ENCODE data around the gene DLGAP1.
"Not testable (repeated sequence)": the region's sequence is repeated elsewhere in the genome, so short reads cannot be mapped to it uniquely, and the experiment has no call there.

Gene DLGAP1

GRCh38 chr18:4455113-4455811 lies at the start of gene DLGAP1:
DLGAP1 (minus strand) TSS chr18:4455307.
- no peak for DNase-seq

GRCh38 chr18:4494703-4495284 lies 39.7 kb upstream of the DLGAP1 start:
- not testable (repeated sequence) for DNase-seq

DNA sequence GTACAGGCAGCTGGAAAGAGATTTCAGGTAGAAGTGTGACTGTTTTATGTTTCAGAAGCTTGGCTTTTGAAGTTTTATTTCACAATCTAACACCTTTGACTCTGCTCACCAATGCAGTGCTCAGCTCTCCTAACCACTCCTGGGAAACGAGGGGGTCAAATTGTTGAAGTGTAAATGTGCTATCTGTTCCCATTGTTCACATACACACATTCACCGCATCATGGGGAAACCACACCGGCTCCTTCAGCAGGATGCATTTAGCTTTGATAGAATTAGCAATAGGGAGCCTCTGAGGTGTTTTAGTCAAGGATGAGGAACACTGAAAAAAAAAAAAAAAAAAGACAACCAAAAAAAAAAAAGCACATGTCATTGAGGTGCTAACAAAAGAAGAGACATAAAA lies 13.4 kb upstream of the DLGAP1 start:
- DNase-seq = no peak

GRCh38 chr18:4454537-4455112 lies 482 bp downstream of the DLGAP1 start:
- no peak for DNase-seq

GRCh38 chr18:4453874-4454536 lies 1.1 kb downstream of the DLGAP1 start:
- no peak for DNase-seq

DNA sequence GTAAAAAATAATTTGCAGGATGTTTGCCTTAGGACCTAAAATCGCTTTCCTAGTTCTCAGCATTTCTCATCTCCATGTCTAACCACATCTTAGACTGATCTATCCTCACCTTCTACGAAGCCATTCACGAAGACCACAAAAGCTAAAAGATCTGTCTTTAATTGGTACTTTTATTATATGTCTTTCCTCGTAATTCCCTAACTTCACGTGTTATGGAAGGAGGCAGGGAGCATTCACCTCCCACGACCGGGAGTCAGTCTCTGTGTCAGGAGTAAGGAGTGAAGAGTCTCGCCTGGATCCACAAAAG lies 1.6 kb downstream of the DLGAP1 start:
- DNase-seq = no peak

- no peak for DNase-seq
Observed at GRCh38 chr18:4450065-4450658, 4.9 kb downstream of the DLGAP1 start.

DNA sequence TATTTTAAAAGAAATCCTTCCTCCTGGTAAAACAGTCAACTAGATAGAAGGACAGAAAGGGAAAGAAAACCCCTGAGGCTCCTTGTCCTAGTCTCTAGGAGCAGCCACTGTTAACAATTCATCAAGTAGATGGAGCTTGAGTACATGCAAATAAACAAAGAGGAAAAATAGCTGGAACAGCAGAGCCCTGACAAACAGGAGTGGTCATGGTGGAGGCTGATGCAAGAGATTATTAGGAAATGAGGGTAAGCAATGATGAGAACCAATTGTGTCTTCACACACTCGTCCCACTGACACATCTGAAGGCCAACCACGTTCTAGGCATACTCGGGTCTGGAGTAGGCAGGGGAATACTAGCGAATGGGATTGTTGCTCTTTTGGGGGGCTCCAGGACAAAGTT lies 9.2 kb downstream of the DLGAP1 start:
- DNase-seq = no peak

GRCh38 chr18:4444306-4444705 lies 10.8 kb downstream of the DLGAP1 start:
- DNase-seq = no peak

DNA sequence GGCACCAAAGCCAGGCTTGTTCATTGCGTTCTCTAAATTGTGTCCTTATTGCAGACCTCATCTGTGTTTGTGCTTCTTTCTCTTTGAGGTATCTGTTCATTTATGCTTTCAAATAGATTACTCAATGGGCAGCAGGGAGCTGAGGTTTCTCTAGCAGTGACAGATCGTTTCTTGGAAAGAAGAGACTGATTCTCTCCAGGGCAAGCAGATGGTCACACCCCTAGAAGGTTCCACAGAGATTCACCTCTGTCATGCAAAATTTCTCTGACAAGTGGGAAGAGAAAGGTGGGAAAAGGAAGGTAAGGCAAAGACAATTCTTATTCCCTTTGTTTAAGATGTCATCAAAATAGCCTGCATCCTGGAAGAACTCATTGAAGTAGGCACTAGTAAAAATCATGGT lies 14.0 kb downstream of the DLGAP1 start:
- no peak for DNase-seq

DNA sequence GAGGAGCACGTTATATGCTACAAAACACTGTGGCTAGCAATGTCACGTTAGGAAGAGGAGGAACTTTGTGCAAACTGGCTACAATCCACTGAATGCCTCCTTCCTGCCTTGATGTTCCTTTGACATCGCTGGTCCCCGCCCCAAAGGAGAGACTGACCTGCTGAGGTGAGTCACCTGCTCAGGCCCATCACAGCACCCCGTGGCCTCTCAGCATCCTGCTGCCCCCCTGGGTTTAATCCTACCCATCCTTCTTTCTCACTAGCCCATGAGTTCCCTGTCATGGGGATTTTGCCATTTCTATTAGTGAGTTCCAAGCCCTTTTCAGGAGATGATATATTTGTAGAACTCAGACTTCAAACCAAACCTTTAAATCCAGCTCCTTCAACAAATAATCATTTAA lies 16.2 kb downstream of the DLGAP1 start:
- no peak for DNase-seq

GRCh38 chr18:4433717-4434116 lies 21.4 kb downstream of the DLGAP1 start:
- no peak for DNase-seq

DNA sequence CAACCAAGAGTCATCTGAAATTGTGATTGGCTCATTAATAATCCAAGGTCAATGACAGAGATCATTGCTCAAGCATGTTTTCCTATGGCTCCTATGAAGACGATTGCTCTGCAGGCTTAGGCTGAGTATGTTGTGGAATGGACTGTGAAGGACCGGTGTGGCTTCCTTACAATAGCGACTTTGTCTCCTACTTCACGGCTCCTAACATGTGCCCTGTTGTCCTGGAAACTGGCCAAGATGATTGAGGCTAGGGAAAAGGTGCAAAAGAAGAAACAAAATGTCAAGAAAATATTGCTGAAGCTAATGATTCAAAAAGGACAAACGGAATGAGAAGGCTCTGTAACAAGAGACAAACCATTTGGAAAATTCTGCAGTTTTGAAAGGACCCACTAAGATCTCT lies 24.3 kb downstream of the DLGAP1 start:
- DNase-seq = no peak

- DNase-seq = no peak
Observed at GRCh38 chr18:4417714-4418113, 37.4 kb downstream of the DLGAP1 start.

DNA sequence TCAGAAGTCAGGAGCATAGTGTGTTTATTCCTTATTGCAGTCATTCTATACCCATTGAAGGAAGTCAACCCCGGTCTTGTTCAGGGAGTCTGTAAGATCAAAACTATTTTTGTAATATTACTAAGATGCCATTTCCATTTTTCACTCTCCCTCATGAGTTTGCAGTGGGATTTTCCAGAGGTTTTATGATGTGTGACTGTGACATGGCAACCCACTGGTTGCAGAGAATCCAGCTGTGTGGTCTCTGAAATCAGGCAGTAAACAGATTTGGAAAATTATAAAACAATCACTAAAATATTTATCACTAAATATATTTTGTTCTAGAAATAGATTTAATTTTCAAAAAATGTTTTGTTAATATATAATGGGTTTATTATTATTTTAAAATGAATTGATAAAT lies 38.1 kb downstream of the DLGAP1 start:
- DNase-seq = no peak

DNA sequence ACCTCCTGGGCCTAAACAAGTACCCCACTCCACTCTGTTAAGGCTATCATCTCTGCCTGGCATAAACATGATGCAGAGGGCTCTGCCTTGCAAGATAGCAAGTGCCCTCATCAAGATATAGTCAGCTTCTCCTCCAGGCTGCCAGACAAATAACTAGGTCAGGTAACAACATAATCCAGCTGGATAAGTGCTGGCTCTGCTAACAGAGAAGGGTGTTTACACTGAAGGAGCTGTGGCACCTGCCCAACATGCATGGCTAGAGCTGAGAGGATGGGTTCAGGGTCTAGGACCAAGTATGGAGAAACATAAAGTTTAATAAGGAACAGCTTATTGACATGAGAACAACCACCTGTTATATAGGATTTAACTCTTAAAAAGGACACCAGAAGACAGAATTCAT lies 42.8 kb downstream of the DLGAP1 start:
- no peak for DNase-seq

- DNase-seq = no peak
Observed at GRCh38 chr18:4406856-4407255, 48.3 kb downstream of the DLGAP1 start.

- no peak for DNase-seq
Observed at GRCh38 chr18:4405965-4406364, 49.1 kb downstream of the DLGAP1 start.

- DNase-seq = no peak
Observed at GRCh38 chr18:4403836-4404235, 51.3 kb downstream of the DLGAP1 start.

GRCh38 chr18:4400911-4401310 lies 54.2 kb downstream of the DLGAP1 start:
- no peak for DNase-seq

GRCh38 chr18:4399929-4400328 lies 55.2 kb downstream of the DLGAP1 start:
- no peak for DNase-seq

- DNase-seq = no peak
Observed at GRCh38 chr18:4394700-4395099, 60.4 kb downstream of the DLGAP1 start.

DNA sequence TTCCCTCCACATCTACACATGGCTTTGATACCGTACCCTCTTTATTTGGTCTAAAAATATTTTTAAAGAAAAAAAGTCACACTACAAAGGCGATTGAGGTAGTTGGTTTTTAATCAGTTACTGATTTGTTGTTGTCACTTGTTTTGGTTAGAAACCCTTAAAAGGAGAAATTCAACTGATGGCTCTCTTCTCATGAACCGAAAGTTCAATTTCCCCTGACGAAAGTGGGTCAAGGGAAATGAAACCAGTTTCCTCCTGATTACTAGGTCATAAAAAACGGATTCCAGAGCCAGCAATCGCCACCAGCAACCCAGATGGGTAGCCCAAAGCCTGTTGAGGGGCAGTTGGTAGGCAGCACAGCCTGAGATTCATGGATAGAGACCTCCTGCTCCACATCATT lies 63.2 kb downstream of the DLGAP1 start:
- no peak for DNase-seq

GRCh38 chr18:4385876-4386275 lies 69.2 kb downstream of the DLGAP1 start:
- DNase-seq = no peak
